Vein endothelial cell (primary cell): ENCODE measurements around the gene RTN4R. TPM values are rescaled to one million over a fixed set of nuclear protein-coding genes. Genes with fewer than 3 reads are reported as not detected.

Experiments
- small RNA-seq: library from RNA; depleted of rRNA; stranded (forward); fragments of <200 nt; gene quantifications from one replicate; pipeline ENCODE3, GENCODE V24; 2012
- total RNA-seq: library from RNA; depleted of rRNA; stranded (reverse); fragments of >200 nt; gene quantifications from 2 replicates; pipeline ENCODE4 v1.2.3, GENCODE V29; 2012

The RTN4R gene
- 0.65 and 0.76 TPM in 2 replicates for total RNA-seq

GRCh38 chr22:20268279-20269012 lies at the start of gene RTN4R:
TSS of gene RTN4R (minus strand) at chr22:20268318. CDS start at chr22:20268092, 226 bp downstream.

Small RNA genes lying within 50 kb of the gene (small RNA-seq; reads per million reads assigned to genes)
- gene MIR1286, result not detected

Other genes with a start within 250 kb of the RTN4R start
- 44.8 and 51.6 TPM in 2 replicates for gene TANGO2, start 247.2 kb downstream of the RTN4R start, total RNA-seq
- 36.0 and 36.3 TPM in 2 replicates for gene DGCR8, start 188.1 kb downstream of the RTN4R start, total RNA-seq
- gene RANBP1, start 152.2 kb downstream of the RTN4R start, total RNA-seq, result 187 and 231 TPM in 2 replicates
- gene TRMT2A, start 151.1 kb downstream of the RTN4R start, total RNA-seq, result 33.6 and 47.4 TPM in 2 replicates
- 18.9 and 19.7 TPM in 2 replicates for gene ZDHHC8, start 136.5 kb downstream of the RTN4R start, total RNA-seq
- 8.6 and 8.8 TPM in 2 replicates for gene CCDC188, start 117.3 kb downstream of the RTN4R start, total RNA-seq
- gene DGCR6L, start 51.7 kb upstream of the RTN4R start, total RNA-seq, result 42.9 and 49.0 TPM in 2 replicates
- 14.2 and 16.7 TPM in 2 replicates for gene ZNF74, start 125.8 kb upstream of the RTN4R start, total RNA-seq
- 11.0 and 16.3 TPM in 2 replicates for gene SCARF2, start 169.5 kb upstream of the RTN4R start, total RNA-seq
- 19.4 and 21.9 TPM in 2 replicates for gene KLHL22, start 227.5 kb upstream of the RTN4R start, total RNA-seq
- gene MED15, start 239.3 kb upstream of the RTN4R start, total RNA-seq, result 56.2 and 61.3 TPM in 2 replicates